CD4-positive, alpha-beta T cell (primary cell): Measurements from ENCODE around the gene DYRK1B. TPM values are rescaled to one million over a fixed set of nuclear protein-coding genes. Genes with fewer than 3 reads are reported as not detected.

Experiments used
- ATAC-seq: fragments of 200-7000 bp; cut with Tn5 transposase; one replicate; pipeline ENCODE4 v1.10.0; 2022; ENCODE audit warnings: mild to moderate bottlenecking; ENCODE audit not compliant: poor library complexity
- CTCF ChIA-PET: fragments of 350-600 bp; sonication (Branson Sonifier 250); formaldehyde crosslinking; loops from one replicate; lab custom pipeline; 2021; ENCODE audit warnings: antibody characterized with exemption, inconsistent platforms; lab: Charles Lee
- POLR2A ChIA-PET: fragments of 350-600 bp; sonication (Branson Sonifier 250); formaldehyde crosslinking; loops from one replicate; lab custom pipeline; 2021; ENCODE audit warnings: antibody characterized with exemption, inconsistent platforms; lab: Charles Lee
- DNase-seq, 14 experiments: peaks; one replicate each; pipeline ENCODE4 v3.0.0-alpha.2; 2013 to 2020; ENCODE audit warnings: mixed read lengths in 2 of 14
- H3K27ac ChIP-seq, 2 donors: one replicate each; pipeline versions ENCODE4 v1.5.1 to v1.7.0; 2013; ENCODE audit warnings: low read length in 2 of 2, low read depth in 1 of 2, mild to moderate bottlenecking in 1 of 2
- H3K27me3 ChIP-seq, 2 experiments: 1 replicate in 1 of 2; 2 replicates in 1 of 2; pipeline versions ENCODE4 v1.6.1 to v1.7.0; 2013; ENCODE audit warnings: low read length in 2 of 2, control low read depth in 1 of 2, mild to moderate bottlenecking in 1 of 2, moderate library complexity in 1 of 2; ENCODE audit not compliant: insufficient read depth in 2 of 2, control insufficient read depth in 1 of 2
- H3K36me3 ChIP-seq: one replicate; pipeline ENCODE4 v1.6.1; 2013; ENCODE audit warnings: low read length, control low read depth; ENCODE audit not compliant: insufficient read depth
- H3K4me1 ChIP-seq: one replicate; pipeline ENCODE4 v1.6.1; 2013; ENCODE audit warnings: low read length, control low read depth; ENCODE audit not compliant: insufficient read depth
- H3K4me3 ChIP-seq: one replicate; pipeline ENCODE4 v1.5.1; 2013; ENCODE audit warnings: mild to moderate bottlenecking, low read length, moderate library complexity
- H3K9me3 ChIP-seq, 2 experiments: 1 replicate in 1 of 2; 2 replicates in 1 of 2; pipeline versions ENCODE4 v1.6.1 to v1.7.0; 2013; ENCODE audit warnings: low read length in 2 of 2, mild to moderate bottlenecking in 2 of 2, control low read depth in 1 of 2, moderate library complexity in 1 of 2; ENCODE audit not compliant: control insufficient read depth in 1 of 2, insufficient read depth in 1 of 2
- H3K27ac Mint-ChIP-seq: one replicate; pipeline ENCODE4 v1.8.0; 2020; ENCODE audit warnings: mixed read lengths
- H3K27me3 Mint-ChIP-seq: one replicate; pipeline ENCODE4 v1.8.0; 2021; ENCODE audit warnings: mixed read lengths
- H3K36me3 Mint-ChIP-seq: one replicate; pipeline ENCODE4 v1.8.0; 2021; ENCODE audit warnings: low read depth, mixed read lengths
- H3K4me1 Mint-ChIP-seq: one replicate; pipeline ENCODE4 v1.8.0; 2021; ENCODE audit warnings: low read depth, mixed read lengths
- H3K4me3 Mint-ChIP-seq: one replicate; pipeline ENCODE4 v1.8.0; 2020; ENCODE audit warnings: mild to moderate bottlenecking, mixed read lengths
- H3K9me3 Mint-ChIP-seq: one replicate; pipeline ENCODE4 v1.8.0; 2020; ENCODE audit warnings: mixed read lengths
- intact Hi-C, 2 experiments: fragments of 100-400 bp; cut with DNase I in 1 of 2; cut with micrococcal nuclease in 1 of 2; formaldehyde crosslinking; loops; one replicate each; pipeline versions ENCODE4 v1.15.1 to v1.9.0; 2023 to 2025; cut with DNase I, micrococcal nuclease
- total RNA-seq, 174 experiments: library from RNA in 2 of 174; stranded (reverse) in 2 of 174; gene quantifications; one replicate each; pipeline ENCODE4 v1.2.3 and lab custom pipeline; 2021 to 2026
- TF ChIP-seq, protein P1 (sequence below): fragments of 200-600 bp; IDR thresholded peaks from one replicate; pipeline ENCODE4 v1.8.0; 2022; ENCODE audit warnings: antibody characterized with exemption, mild to moderate bottlenecking

The DYRK1B gene
- total RNA-seq, 2 experiments from 2014 or later = 18.9 to 19.4 TPM

GRCh38 chr19:39846678-39847486, 12.9 kb upstream of the DYRK1B start:
- CTCF ChIA-PET = interaction anchor here (1.0 to 1.3 kb wide), 2 partner anchors 13 to 54 kb away, joined by 4 to 5 read pairs; partner anchors contain the start of gene DYRK1B
- DNase-seq (no peak), ATAC-seq (no peak)
- Mint-ChIP-seq H3K27me3 (no peaks in the 10 kb centered on the region), H3K27ac (peak overlapping the region; percentile 92), H3K36me3 (peaks cover 11% of the 10 kb centered on the region), H3K4me3 (peak overlapping the region; percentile 85), H3K4me1 (peaks cover 50% of the 10 kb centered on the region), H3K9me3 (no peaks in the 10 kb centered on the region)
- H3K4me1 ChIP-seq = peaks cover 44% of the 10 kb centered on the region
- POLR2A ChIA-PET = interaction anchor here (0.9 to 2.5 kb wide), 7 partner anchors 13 to 501 kb away, joined by 3 to 44 read pairs (median 4); partner anchors contain the start of genes C19orf47, DYRK1B, PLD3 and PLEKHG2
- TF ChIP-seq, protein P1, sequence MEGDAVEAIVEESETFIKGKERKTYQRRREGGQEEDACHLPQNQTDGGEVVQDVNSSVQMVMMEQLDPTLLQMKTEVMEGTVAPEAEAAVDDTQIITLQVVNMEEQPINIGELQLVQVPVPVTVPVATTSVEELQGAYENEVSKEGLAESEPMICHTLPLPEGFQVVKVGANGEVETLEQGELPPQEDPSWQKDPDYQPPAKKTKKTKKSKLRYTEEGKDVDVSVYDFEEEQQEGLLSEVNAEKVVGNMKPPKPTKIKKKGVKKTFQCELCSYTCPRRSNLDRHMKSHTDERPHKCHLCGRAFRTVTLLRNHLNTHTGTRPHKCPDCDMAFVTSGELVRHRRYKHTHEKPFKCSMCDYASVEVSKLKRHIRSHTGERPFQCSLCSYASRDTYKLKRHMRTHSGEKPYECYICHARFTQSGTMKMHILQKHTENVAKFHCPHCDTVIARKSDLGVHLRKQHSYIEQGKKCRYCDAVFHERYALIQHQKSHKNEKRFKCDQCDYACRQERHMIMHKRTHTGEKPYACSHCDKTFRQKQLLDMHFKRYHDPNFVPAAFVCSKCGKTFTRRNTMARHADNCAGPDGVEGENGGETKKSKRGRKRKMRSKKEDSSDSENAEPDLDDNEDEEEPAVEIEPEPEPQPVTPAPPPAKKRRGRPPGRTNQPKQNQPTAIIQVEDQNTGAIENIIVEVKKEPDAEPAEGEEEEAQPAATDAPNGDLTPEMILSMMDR = no peak
- H3K27ac ChIP-seq = peak overlapping the region; percentile 87 to 89
- peak overlapping the region; percentile 94 for H3K4me3 ChIP-seq
- H3K36me3 ChIP-seq = no peaks in the 10 kb centered on the region
- intact Hi-C loops = loop anchor here (1.0 to 10.0 kb wide), 2 partner anchors 13 to 292 kb away; partner anchors contain the start of gene DYRK1B (in 2 of the 2)
- no peaks in the 10 kb centered on the region for H3K27me3 ChIP-seq
- no peaks in the 10 kb centered on the region for H3K9me3 ChIP-seq

DNA sequence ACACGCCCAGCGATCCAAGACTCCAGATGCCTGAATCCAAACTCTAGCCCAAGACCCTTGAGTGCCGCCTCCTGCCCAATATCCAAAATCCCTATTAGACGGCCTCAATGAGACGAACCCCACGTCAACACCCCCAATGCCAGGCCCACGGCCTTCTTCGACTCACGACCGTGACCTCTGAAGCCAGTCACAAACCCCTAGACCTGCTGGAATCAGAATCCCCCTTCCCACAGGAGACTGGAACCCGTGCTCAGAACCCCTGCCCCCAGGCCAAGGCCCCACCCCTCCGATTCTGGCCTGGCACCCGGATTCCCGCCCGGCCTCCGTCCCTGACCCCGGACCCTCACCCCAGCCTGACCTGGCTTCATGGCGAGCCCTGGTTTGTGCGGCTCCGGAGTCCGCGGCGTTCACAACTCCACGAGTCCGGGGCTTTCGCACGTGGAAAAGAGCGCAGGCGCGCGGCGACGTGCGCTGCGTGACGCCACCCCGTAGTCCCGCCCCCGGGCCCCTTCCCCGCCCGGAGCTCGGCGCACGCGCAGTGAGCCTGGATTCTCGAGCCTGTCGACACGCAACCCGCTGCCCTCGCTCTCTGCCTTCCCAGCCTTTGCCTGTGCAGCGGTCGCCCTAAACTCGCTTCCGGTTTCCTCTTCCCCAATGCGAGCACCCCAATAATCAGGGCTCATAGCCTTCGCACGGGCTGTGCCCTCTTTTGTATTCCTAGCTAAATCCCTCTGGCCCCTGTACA, 12.1 kb upstream of the DYRK1B start, which contains the start of gene FBL:
Gene FBL, minus strand, starts transcription at position 447 of the 745 bp plus-strand sequence. Its CDS starts 79 bp downstream, at position 368.
- ATAC-seq = peak; percentile 93
- H3K27me3 ChIP-seq = no peaks in the 10 kb centered on the region
- intact Hi-C loops = loop anchor here (1.0 to 10.0 kb wide), 3 partner anchors 12 to 291 kb away; partner anchors contain the start of gene DYRK1B (in 2 of the 2)
- TF ChIP-seq, protein P1 = no peak
- peaks cover 44% of the 10 kb centered on the region for H3K4me1 ChIP-seq
- H3K27me3 Mint-ChIP-seq = no peaks in the 10 kb centered on the region
- peak within 1 kb of the TSS; percentile 94 for H3K4me3 ChIP-seq
- H3K36me3 ChIP-seq = no peaks in the 10 kb centered on the region
- peaks cover 56% of the 10 kb centered on the region for H3K4me1 Mint-ChIP-seq
- H3K27ac ChIP-seq = peak within 1 kb of the TSS; percentile 87 to 89
- H3K36me3 Mint-ChIP-seq = peaks cover 13% of the 10 kb centered on the region
- ChIA-PET CTCF (interaction anchor here (1.0 to 1.3 kb wide), 2 partner anchors 12 to 53 kb away, joined by 4 to 5 read pairs; partner anchors contain the start of gene DYRK1B), POLR2A (interaction anchor here (0.6 to 2.5 kb wide), 10 partner anchors 10 to 502 kb away, joined by 3 to 44 read pairs (median 3); partner anchors contain the start of genes C19orf47, DYRK1B, PLD3 and PLEKHG2)
- peak within 1 kb of the TSS; percentile 92 for H3K27ac Mint-ChIP-seq
- peak within 1 kb of the TSS; percentile 85 for H3K4me3 Mint-ChIP-seq
- H3K9me3 ChIP-seq = no peaks in the 10 kb centered on the region
- no peaks in the 10 kb centered on the region for H3K9me3 Mint-ChIP-seq
- DNase-seq = peak; percentile 96 to 99 (median 98)

- DNase-seq (peak in 1 of 14 experiments; percentile 30), ATAC-seq (no peak)
- intact Hi-C loops = loop anchor here in 1 of 2 experiments (2.0 to 10.0 kb wide), 2 partner anchors 79 to 291 kb away; no protein-coding TSS in a partner anchor
- CTCF ChIA-PET = interaction anchor here (5.1 kb wide), 1 partner anchor 52 kb away, joined by 75 read pairs; no protein-coding TSS in a partner anchor
- Mint-ChIP-seq H3K4me1 (peaks cover 57% of the 10 kb centered on the region), H3K27ac (peak overlapping the region; percentile 92), H3K9me3 (no peaks in the 10 kb centered on the region), H3K27me3 (no peaks in the 10 kb centered on the region), H3K4me3 (peak overlapping the region; percentile 85), H3K36me3 (peaks cover 19% of the 10 kb centered on the region)
- H3K27me3 ChIP-seq = no peaks in the 10 kb centered on the region
- H3K4me3 ChIP-seq = peak overlapping the region; percentile 94
- no peaks in the 10 kb centered on the region for H3K36me3 ChIP-seq
- TF ChIP-seq, protein P1 = no peak
- peaks cover 44% of the 10 kb centered on the region for H3K4me1 ChIP-seq
- peak overlapping the region; percentile 87 to 89 for H3K27ac ChIP-seq
- no peaks in the 10 kb centered on the region for H3K9me3 ChIP-seq
- POLR2A ChIA-PET = interaction anchor here (0.9 to 2.5 kb wide), 4 partner anchors 10 to 433 kb away, joined by 3 to 44 read pairs (median 3); partner anchors contain the start of genes DYRK1B and PLEKHG2
Measured at GRCh38 chr19:39845584-39845932, 11.6 kb upstream of the DYRK1B start.
